GM19467 (cell line): ENCODE measurements around the gene RTN1.
"Not testable (repeated sequence)": the region's sequence is repeated elsewhere in the genome, so short reads cannot be mapped to it uniquely, and the experiment has no call there.

Experiments
- ATAC-seq: cut with Tn5 transposase; IDR thresholded peaks from one replicate; pipeline ENCODE4 v1.9.1; 2021; ENCODE audit warnings: mild to moderate bottlenecking, moderate library complexity; ENCODE audit not compliant: unreplicated experiment

The RTN1 gene

DNA sequence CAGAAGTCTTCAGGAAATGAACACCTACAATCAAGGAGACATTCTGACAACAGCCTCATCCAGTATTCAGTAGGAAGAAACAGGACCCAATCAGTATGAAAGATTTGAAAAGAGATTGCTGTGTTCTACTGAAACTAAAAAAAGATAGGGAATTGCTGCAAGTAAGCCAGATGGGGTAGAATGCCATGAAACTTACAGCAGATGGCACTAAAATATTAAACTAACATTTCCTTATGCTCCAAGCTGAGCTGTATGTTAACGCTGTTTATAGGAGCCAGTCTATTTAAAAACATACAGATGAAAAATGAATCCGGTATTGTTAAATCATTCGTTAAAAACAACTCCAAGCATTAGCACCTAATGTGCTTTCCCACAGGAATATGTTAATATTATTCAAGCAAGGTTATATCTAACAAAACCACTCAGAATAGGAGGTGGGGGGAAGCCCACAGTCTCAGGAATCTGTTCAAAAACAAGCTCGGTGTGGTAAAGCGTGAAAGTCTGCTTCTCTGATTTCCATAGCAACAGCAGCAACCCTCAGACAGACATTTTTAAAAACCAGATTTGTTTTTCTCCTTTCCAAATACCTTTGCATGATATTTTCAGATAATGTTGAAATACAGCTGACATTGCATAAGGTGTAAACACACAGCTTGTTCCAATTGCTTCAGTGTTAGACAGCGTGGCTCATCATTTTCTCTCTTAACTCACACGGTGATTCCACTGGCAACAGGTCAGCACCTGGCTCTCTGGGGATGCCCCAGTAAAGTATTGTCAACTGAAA is 162.6 kb downstream of the RTN1 start:
- ATAC-seq: no peak

DNA sequence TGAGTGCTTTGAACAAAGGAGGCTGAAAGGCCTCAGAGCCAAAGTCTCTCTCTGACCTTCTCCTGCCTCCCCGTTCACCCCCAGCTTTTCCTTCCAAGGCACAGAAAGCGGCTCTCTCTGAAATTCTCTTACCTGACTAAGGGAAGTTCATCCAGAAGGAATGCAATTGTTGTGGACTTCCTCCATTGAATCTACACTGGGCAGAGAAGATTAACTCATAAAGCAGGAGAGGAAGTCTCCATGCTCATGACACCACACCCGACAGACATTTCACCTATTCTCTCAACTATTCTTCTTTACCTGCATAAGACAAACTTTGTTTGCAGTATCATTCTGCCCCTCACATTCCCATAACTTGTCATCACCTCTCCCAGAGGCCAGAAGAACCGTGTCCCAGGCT is 164.7 kb downstream of the RTN1 start:
- ATAC-seq: no peak

DNA sequence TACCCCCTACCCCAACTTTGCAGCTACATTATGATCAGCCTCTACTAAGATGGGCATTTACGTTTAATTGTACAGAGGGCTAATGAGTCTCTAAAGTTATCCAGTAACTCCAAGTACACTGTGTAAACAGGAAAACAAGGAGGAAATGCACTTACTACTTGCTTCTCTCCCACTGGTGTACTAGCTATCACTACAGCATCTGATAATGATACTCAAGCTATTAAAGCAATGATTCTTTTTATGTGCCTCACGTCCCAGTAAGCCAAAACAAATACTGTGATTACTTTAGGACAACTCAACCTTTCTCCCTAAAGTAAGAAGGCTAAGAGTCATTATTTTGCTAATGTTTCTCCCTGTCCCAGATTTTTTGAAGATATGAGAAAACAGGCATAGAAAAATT is 165.3 kb downstream of the RTN1 start:
- no peak for ATAC-seq

DNA sequence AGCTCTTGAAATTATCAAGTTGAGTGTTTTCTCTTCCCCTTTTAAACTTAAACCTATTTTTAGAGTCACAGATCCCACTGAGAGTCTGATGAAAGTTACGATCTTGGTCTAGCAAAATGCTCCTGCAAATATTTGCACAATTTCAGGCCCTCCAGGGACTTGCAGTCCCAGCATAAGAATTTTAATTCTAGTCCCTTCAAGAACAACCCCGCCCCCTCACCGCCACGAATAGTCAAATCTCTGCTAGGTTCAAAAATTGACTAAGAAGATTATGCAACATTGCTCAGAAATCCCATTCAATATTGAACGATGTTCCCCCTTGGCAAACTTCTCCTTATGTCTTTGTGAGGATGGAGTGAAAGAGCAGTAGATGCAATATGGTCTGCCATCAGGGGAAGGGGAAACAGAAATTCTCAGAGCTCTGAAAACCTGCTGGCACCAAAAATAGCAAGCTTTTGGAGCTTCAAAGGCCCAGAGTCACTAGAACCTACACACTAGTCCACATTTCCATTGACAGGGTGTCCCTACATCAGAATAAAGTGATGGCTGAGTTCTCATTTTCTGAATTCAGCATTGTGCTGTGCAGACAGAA is 166.4 kb downstream of the RTN1 start:
- no peak for ATAC-seq

DNA sequence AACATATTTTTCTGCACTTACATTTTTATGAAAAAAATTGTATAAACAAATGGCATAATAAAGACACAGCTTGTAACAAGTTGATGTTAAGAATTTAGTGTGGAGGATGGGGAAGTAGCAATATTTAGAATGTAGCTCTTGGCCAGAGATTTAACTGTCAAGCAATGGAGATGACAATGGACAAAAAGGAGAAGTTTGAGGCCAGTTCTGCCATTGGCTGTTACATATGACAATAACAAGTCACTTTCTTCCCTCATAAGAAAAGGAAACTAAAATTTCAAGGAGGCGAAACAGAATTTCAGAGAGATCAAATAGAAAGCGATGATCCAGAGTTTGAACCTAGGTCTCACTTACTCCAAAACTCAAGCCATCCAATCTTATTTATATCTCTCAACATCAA is 171.1 kb downstream of the RTN1 start:
- no peak for ATAC-seq

DNA sequence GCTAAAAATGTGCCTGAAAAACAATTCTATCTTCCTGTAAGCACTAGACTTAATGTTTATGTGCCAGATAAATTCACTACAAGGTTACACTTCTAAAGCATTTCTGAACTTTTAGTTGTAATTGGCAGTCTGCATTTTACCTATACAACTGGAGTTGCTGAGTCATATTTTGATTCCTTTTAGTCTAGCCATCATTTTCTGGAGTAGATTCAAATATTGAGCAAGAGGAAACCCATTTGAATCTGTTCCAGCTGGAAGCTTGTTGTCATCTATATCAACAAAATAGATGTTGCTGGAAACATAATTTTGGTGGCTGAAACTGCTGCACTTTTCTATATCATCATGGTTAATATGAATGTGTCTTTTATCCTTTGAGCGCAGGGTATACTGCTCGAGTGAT is 171.8 kb downstream of the RTN1 start:
- ATAC-seq: no peak

DNA sequence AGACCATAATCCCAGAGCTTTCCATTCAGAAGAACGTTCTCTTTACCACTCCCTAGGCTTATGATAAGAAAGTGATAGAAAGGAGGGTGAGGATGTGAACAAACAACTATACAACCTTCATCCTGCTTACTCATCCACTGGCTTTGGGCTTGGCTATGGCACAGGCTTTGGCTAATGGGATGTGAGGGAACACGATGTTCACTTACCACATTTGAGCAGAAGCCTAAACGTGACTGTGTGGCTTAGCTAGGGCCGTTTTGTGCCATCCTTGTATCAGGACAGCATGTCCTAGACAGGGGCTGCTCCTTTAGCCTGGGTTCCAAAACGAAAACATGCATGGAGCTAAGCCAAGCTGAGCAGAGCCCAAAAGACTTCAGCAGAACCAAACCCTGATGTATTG is 175.4 kb downstream of the RTN1 start:
- ATAC-seq: no peak

DNA sequence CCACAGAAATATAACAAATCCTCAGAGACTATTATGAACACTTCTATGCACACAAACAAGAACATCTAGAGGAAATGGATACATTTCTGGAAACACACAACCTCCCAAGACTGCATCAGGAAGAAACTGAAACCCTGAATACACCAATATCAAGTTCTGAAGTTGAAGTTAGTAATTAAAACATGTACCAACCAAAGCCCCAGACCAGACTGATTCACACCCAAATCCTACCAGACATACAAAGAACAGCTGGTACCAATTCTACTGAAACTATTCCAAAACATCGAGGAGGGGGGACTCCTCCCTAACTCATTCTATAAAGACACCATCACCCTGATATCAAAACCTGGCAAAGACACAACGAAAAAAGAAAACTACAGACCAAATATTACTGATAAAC is 179.3 kb downstream of the RTN1 start:
- no peak for ATAC-seq

DNA sequence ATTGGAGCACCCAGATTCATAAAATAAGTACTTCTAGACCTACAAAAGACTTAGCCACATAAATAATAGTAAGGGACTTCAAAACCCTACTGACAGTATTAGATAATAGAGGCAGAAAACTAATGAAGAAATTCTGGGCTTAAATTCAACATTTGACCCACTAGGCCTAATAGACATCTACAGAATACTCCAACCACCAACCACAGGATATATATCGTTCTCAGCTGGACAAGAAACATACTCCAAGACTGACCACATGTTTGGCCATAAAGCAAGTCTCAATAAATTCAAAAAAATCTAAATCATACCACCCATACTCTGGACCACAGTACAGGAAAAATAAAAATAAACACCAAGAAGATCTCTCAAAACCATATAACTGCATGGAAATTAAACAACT is 180.2 kb downstream of the RTN1 start:
- ATAC-seq: no peak

DNA sequence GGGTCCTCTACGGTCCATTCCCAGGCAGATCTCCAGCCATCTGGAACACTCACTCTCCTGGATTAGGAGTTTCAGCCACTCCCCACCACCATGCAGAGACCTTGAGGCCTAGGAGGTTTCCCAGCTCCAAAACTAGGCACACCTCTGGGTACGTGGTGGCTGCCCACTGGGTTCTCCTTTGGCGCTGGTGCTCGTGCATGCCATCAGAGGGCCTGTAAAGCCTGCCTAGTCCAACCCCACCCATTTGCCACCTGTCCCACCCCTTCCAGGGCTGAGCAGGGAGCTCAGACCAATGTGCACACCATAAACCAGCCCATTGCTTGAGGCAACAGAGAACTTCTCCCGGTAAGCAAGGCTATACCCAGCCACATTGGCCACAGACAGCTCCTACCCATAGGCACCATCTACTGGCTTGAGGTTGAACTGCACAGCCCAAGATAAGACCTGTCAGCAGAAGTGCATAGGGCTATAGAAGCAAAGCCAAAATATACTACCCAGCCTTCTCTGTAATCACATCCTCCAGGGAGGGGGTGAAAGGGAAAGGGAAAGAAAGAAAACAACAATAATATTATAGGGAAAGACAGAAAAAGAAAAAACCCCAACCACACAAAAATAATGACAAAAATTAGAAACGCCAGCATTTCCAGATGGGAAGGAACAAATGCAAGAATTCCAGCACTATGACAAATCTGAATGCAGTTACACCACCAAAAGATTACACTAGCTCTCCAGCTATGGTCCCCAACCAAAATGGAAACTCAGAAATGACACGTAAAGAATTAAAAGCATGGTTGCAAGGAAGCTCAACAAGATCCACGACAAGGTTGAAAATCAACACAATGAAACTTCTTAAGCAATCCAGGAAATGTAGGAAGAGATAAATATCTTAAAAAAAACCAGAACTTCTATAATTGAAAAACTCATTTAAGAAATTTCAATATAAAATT is 182.1 kb downstream of the RTN1 start:
- ATAC-seq: no peak

DNA sequence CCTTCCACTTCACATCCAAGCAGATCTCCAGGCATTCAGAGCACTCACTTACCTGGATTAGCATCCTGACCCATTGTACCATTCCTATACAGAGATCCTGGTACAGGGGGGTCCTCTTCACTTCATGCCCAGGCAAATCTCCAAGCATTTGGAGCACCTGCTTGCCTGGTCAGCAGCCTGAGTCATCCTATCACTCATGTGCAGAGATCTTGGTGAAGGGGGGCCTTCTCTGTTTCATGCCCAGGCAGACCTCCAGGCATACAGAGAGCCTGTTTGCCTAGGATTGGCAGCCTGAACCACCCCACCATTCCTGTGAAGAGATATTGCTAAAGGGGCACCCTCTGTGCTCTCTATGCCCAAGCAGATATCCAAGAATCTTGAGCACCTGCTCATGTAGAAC is 182.9 kb downstream of the RTN1 start:
- ATAC-seq: no peak

DNA sequence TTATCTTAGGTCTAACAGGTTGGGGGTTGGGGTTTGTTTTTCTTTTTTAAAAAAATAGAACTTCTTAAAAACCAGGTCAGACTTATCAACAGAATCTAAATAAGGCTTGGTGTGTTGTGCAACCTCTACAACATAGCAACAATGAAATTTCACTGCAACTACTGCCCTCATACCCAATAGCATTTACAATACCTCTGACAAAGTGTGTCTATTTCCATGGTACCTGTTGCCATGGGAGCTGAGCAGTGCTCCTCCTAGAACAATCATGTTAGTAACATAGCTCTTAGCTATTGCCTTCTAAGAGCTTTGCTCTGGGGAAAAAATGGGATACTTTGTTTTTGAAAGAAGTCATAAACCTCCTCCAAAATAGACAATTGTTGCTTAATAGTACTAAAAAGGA is 190.7 kb downstream of the RTN1 start:
- ATAC-seq: no peak

DNA sequence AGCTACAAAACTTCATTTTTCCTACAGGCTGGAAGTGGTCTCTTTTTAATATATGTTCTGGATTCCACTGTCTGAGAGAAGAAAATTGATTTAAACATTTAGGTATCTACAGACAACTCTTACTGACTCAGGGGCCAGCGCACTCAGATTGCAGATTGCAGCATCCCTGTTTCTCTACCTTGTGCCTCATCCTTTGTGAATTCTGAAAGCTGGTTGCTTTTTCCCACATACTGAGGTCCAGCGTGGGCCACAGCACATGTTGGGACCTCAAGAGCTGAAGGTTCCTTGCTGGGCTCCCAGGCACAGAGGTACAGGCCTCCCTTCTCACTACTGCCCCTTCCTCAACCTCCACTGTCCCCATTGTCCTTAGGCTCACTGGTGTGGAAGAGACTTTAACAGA is 192.2 kb downstream of the RTN1 start:
- ATAC-seq: no peak

DNA sequence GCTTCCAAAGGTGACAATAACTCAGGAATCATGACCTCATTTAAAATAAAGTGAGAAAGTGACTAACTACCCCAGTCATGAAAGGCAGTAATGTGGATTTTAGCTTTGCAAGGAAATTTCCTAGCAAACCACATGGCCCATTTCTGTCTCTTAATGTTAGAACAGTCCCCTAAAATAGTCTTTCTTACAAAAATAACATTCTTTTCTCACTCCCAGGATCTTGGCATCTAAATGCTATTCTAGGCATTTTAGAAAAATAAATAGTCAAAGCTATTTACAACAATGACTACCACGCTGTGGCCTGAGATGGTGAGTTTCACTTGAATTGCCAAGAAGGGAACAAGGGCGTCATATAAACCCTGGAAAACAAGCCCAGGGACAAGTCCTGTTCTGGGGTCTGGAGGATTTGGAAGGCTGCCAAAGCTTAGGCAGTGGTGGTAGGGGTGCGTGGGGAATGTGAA is 192.8 kb downstream of the RTN1 start:
- ATAC-seq: no peak

DNA sequence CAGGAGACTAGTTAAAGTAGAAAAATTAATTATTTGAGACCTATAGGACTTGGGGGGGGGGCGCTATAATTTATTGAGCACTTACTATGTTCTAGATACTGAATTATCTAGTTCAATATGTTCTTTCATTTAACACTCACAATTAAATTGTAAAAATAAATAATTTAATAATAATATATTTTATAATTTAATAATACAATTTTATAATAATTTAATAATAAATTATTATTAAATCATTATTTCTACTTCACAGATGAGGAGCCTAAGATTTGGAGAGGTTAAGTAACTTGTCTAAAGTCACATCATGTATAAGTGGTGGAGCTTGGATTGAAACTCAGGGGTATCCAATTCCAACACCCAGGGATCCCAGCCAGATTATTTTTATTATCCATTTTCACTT is 195.2 kb downstream of the RTN1 start:
- ATAC-seq: no peak

DNA sequence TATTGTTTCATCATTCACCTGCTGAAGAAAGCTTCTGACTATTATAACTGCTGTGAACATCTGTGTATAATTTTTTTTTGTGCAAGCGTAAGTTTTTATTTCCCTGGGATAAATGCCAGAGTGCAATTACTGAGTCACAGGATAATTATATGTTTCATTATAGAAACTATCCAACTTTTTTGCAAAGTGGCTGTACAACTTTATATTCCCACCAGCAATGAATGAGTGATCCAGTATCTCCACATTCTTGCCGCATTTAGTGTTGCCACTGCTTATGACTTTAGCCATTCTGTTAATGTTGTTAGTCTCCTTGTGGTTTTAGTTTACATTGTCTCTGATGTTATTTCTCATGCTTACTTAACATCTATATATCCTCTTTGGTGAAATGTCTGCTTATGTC is 205.8 kb downstream of the RTN1 start:
- no peak for ATAC-seq

DNA sequence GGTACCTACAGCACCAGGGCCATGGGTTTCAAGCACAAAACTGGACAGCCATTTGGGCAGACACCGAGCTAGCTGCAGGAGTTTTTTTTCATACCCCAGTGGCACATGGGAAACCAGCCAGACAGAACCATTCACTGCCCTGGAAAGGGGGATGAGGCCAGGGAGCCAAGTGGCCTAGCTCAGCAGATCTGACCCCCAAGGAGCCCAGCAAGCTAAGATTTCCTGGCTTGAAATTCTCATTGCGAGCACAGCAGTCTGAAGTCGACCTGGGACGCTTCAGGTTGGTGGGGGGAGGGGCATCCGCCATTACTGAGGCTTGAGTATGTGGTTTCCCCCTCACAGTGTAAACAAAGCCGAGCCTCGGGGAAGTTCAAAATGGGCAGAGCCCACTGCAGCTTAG is 212.8 kb downstream of the RTN1 start:
- no peak for ATAC-seq

DNA sequence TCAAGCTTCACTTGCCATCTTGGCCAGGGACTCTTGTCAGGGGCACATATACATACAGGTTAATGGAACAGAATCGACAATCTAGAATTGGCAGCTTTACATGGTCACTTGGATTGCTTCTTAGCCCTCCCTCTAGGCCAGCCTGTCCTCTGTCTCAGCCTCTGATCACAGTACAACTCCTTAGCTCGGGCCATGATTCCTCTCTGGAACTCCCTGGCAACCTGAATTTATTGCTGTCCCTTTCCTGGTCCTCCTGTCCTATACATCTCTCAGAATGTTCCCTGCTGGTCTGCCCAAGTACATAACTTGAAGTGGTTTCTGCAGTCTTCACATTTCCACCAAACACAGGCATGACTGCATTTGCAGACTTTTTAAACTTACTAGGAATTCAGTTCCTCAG is 214.1 kb downstream of the RTN1 start:
- ATAC-seq: no peak

DNA sequence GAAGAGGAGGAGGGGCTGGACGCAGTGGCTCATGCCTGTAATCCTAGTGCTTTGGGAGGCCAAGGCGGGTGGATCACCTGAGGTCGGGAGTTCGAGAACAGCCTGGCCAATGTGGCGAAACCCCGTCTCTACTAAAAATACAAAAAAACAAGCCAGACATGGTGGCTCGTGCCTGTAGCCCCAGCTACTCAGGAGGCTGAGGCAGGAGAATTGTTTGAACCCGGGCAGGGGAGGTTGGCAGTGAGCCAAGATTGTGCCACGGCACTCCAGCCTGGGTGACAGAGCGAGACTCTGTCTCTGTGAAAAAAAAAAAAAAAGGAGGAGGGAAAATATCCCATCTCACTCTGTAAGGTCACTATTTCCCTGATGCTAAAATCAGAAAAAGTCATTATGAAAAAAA is 216.4 kb downstream of the RTN1 start:
- not testable (repeated sequence) for ATAC-seq

DNA sequence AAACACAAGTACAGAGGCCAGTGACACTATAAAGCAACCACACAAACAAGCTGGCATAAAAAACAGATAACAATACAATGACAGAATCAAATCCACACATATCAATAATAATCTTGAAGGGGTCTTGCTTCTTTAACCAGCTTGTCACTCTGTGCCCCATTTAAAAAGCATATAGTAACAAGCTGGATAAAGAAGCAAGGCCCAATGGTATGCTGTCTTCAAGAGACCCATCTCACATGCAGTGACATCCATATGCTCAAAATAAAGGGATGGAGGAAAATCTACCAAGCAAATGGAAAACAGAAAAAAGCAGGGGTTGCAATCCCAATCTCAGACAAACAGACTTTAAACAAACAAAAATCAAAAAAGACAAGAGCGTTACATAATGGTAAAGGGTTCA is 223.7 kb downstream of the RTN1 start:
- not testable (repeated sequence) for ATAC-seq

DNA sequence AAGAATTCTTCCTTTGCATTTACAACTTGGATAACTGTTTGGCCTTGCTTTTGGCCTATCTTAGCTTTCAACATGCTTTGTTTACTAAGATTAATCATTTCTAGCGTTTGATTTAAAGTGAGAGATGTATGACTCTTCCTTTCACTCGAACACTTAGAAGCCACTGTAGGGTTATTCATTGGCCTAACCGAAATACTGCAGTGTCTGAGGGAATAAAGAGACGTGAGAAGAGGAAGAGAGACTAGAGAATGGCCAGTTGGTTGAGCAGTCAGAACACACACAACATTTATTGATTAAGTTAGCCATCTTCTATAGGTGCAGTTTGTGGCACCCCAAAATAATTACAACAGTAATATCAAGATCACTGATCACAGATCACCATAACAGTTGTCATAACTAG is 231.7 kb downstream of the RTN1 start:
- ATAC-seq: peak; percentile 75

DNA sequence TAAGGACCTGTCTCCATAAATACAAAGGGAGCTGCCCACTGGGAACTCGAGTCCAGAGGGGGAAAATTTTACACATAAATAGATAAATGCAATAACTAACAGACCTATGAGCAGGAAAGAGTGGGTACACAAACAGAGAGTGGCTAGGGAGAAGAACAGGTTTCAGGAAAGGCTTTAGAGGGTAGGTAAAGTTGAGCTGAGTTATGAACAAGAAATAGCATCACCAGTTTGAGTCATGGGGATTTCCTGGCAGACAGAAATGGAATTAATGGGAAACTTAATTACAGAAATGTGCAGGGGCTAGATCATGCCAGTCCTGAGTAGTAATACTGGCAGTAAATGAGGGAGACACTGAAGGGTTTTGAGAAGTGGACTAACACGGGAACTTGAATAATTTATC is 236.0 kb downstream of the RTN1 start:
- no peak for ATAC-seq
